Activated naive CD4-positive, alpha-beta T cell treated with anti-CD3 and anti-CD28 coated beads, Interleukin-2, amount 50 U/mL, for 72 hours (primary cell): Measurements from ENCODE around the gene NCR1. TPM values are rescaled to one million over a fixed set of nuclear protein-coding genes. Genes with fewer than 3 reads are reported as not detected.
A peak's percentile ranks its signal among the peaks of the same experiment; 100 is the strongest.
"Not testable (repeated sequence)": the region's sequence is repeated elsewhere in the genome, so short reads cannot be mapped to it uniquely, and the experiment has no call there.

Experiments
- ATAC-seq, 2 donors: fragments of 150-1000 bp; cut with Tn5 transposase; 2 replicates each; pipeline ENCODE4 v1.10.0; 2021; ENCODE audit warnings: mild to moderate bottlenecking in 2 of 2, moderate library complexity in 2 of 2
- DNase-seq, 2 donors: peaks; one replicate each; pipeline ENCODE4 v3.0.0; 2021 to 2022; ENCODE audit warnings: low spot score in 2 of 2
- H3K27ac Mint-ChIP-seq, 2 donors: one replicate each; pipeline ENCODE4 v1.8.0; 2022; ENCODE audit warnings: mild to moderate bottlenecking in 2 of 2, mixed read lengths in 2 of 2
- H3K36me3 Mint-ChIP-seq, 2 donors: one replicate each; pipeline ENCODE4 v1.8.0; 2022; ENCODE audit warnings: mixed read lengths in 2 of 2
- H3K9me3 Mint-ChIP-seq, 2 donors: one replicate each; pipeline ENCODE4 v1.8.0; 2022; ENCODE audit warnings: mixed read lengths in 2 of 2
- total RNA-seq, 2 donors: library from RNA; stranded (reverse); gene quantifications; one replicate each; pipeline ENCODE4 v1.2.3, GENCODE V29; 2022

Gene NCR1
- total RNA-seq, 2 donors from 2014 or later = 0.61 to 0.89 TPM

DNA sequence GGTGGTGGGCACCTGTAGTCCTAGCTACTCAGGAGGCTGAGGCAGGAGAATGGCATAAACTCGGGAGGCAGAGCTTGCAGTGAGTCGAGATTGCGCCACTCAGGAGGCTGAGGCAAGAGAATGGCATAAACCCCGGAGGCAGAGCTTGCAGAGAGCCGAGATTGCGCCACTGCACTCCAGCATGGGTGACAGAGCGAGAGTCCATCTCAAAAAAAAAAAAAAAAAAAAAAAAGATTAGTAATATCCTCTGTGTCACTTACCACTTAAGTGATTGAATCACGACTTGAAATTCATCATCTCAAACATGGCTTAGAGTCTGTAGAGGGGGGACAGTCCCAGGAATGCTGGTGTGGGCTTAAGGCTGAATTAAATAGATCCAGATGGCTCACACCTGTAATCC lies 4.8 kb upstream of the NCR1 start:
- H3K36me3 Mint-ChIP-seq, H3K27ac Mint-ChIP-seq, H3K9me3 Mint-ChIP-seq, DNase-seq, ATAC-seq: not testable (repeated sequence)

DNA sequence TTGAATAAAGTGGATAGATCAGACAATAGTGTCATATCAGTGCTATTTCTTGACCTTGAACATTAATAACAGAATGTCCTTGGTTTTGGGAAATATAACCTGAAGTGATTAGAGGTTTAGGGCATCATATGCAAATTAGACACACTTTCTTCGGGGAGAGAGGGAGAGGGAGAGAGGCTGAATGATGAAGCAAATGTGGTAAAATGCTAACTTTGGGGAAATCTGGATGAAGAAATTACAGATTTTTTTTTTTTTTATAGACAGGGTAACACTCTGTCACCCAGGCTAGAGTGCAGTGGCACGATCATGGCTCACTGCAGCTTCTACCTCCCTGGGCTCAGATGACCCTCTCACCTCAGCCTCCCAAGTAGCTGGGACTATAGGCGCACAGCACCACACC lies 3.9 kb upstream of the NCR1 start:
- DNase-seq (no peak), ATAC-seq (no peak)
- no peaks in the 10 kb centered on the region for H3K9me3 Mint-ChIP-seq
- no peaks in the 10 kb centered on the region for H3K36me3 Mint-ChIP-seq
- no peak overlapping the region for H3K27ac Mint-ChIP-seq

DNA sequence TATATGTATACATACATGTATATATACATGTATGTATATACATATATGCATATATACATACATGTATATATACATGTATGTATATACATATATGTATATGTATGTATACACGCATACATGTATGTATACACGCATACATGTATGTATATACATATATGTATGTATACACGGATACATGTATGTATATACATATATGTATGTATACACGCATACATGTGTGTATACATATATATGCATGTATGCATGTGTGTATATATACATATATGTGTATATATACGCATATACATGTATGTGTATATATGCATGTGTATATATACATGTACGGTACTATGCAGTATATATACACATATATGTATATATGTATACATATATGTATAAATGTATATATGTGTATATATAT lies 2.6 kb upstream of the NCR1 start:
- no peak for ATAC-seq
- Mint-ChIP-seq H3K9me3 (no peaks in the 10 kb centered on the region), H3K27ac (no peak overlapping the region), H3K36me3 (no peaks in the 10 kb centered on the region)
- DNase-seq = no peak

DNA sequence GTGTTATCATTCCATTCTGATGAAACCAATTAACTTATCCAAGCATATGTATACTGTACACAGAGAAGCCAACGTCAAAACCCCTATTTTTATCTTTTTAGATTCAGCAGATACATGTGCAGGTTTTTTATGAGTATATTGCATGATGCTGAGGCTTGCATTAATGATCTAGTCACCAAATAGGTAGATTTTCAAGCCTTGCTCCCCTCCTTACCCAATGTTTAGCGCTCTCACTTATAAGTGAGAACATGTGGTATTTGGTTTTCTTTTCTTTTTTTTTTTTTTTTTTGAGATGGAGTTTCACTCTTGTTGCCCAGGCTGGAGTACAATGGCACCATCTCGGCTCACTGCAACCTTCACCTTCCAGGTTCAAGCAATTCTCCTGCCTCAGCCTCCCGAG lies 1.7 kb upstream of the NCR1 start:
- H3K36me3 Mint-ChIP-seq, ATAC-seq: not testable (repeated sequence)

DNA sequence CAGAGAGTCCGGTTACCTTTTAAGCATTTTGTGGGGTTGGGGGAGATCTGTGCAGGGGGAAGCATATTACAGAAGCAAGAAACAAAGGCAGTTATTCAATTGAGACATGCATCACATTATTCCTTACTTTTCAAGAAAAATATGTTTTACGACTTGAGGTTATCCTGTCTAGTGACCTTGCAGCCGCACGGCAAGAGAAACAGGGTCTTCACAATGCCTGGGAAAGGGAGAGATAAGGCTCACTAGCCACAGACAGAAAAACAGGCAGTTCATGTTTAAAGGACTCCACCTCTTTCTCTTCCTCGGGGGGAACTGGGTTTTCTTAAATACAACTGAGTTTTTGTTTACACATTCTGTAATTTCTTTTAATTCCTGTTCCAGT lies 536 bp upstream of the NCR1 start:
- peak overlapping the region in 1 of 2 donors; percentile 44 for H3K27ac Mint-ChIP-seq
- peaks cover 0 to 1% of the 10 kb centered on the region in 2 donors for H3K9me3 Mint-ChIP-seq
- ATAC-seq (no peak), DNase-seq (no peak)
- no peaks in the 10 kb centered on the region for H3K36me3 Mint-ChIP-seq

More for the DNA sequence above, 1.7 kb upstream of the NCR1 start:
- H3K27ac Mint-ChIP-seq, DNase-seq, H3K9me3 Mint-ChIP-seq: not testable (repeated sequence)

DNA sequence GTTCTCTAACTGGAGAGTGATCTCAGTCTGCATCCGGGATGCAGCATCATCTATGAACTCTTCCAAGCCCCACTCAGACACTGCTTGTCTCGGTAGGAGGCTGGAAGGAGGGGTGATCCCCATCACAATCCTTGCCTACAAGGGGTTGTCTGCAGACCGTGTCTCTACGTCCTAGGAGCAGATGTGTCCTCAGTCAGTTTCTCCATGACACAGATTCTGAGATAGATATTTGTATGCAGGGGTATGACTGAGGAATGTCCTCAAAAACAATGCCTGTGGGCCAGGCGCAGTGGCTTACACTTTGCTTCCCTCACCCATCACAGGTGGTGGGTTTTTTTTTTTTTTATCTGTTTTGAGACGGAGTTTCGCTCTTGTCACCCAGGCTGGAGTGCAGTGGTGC lies 871 bp downstream of the NCR1 start:
- H3K9me3 Mint-ChIP-seq = peaks cover 0 to 6% of the 10 kb centered on the region in 2 donors
- DNase-seq = no peak
- no peaks in the 10 kb centered on the region for H3K36me3 Mint-ChIP-seq
- H3K27ac Mint-ChIP-seq = no peak overlapping the region
- no peak for ATAC-seq

DNA sequence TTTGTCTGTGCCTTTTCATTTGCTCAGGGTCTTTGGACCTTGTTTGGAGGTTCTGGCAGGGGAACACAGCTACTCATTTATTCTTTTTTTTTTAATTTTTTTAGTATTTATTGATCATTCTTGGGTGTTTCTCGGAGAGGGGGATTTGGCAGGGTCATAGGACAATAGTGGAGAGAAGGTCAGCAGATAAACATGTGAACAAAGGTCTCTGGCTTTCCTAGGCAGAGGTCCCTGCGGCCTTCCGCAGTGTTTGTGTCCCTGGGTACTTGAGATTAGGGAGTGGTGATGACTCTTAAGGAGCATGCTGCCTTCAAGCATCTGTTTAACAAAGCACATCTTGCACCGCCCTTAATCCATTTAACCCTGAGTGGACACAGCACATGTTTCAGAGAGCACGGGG lies 2.0 kb downstream of the NCR1 start:
- H3K36me3 Mint-ChIP-seq, H3K27ac Mint-ChIP-seq, H3K9me3 Mint-ChIP-seq, DNase-seq, ATAC-seq: not testable (repeated sequence)

DNA sequence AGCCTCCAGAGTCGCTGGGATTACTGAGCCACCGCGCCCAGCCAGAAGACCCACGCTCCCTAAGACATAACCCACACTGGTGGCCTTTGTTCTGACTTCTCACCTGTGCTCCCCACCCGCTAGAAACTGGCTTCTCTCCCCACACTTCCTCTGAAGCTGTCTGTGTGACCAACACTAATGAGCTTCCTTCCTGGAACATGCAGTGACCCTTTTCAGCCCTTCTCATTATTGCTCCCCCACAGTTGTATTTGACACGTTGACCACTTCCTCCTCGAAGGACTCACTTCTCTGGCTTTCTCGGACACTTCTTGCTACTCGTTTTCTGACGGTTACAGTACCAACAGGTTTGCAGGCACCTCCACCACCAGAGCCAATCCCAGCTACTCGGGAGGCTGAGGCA lies 10.9 kb downstream of the NCR1 start:
- Mint-ChIP-seq H3K27ac (peak overlapping the region in 1 of 2 donors; percentile 27), H3K9me3 (no peaks in the 10 kb centered on the region), H3K36me3 (no peaks in the 10 kb centered on the region)
- no peak for DNase-seq
- no peak for ATAC-seq

DNA sequence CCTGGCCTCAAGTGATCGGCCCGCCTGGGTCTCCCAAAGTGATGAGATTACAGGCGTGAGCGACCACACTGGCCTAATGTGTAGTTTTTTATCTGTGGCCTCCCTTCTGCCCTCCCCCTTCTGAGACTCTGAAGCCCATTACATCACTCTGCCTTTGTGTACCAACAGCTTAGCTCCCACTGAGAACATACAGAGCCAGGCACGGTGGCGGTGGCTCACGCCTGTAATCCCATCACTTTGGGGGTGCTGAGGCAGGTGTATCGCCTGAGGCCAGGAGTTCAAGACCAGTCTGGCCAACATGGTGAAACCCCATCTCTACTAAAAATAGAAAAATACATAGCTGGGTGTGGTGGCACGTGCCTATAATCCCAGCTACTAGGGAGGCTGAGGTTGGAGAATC lies 12.6 kb downstream of the NCR1 start:
- Mint-ChIP-seq H3K9me3 (no peaks in the 10 kb centered on the region), H3K36me3 (no peaks in the 10 kb centered on the region), H3K27ac (no peak overlapping the region)
- ATAC-seq = no peak
- no peak for DNase-seq

DNA sequence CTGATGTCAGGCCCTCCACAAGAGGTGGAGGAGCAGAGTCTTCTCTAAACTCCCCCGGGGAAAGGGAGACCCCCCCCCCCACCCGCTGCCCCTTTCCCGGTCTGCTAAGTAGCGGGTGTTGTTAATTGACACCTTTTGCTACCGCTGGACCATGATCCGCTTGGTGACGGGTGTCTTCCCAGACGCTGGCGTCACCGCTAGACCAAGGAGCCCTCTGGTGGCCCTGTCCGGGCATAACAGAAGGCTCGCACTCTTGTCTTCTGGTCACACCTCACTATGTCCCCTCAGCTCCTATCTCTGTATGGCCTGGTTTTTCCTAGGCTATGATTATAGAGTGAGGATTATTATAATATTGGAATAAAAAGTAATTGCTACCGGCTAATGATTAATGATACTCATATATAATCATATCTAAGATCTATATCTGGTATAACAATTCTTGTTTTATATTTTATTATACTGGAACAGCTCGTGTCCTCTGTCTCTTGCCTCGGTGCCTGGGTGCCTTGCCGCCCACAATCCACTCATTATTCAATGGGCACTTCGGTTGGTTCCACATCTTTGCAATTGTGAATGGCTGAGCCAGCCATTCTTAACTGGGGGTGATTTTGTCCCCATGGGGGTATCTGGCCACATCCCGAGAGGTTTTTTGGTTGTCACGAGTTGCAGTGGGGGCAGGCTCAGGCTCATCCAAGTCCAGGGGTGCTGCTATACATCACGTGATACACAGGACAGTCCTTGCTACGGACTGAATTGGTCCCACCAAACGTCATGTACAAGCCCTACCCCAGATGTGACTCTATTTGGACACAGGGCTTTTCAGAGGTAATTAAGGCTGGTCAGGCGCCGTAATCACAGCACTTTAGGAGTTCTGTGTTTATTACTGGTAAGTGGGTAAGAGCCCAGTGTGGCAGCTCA lies 14.0 kb downstream of the NCR1 start:
- H3K36me3 Mint-ChIP-seq, H3K9me3 Mint-ChIP-seq, H3K27ac Mint-ChIP-seq, ATAC-seq, DNase-seq: not testable (repeated sequence)

DNA sequence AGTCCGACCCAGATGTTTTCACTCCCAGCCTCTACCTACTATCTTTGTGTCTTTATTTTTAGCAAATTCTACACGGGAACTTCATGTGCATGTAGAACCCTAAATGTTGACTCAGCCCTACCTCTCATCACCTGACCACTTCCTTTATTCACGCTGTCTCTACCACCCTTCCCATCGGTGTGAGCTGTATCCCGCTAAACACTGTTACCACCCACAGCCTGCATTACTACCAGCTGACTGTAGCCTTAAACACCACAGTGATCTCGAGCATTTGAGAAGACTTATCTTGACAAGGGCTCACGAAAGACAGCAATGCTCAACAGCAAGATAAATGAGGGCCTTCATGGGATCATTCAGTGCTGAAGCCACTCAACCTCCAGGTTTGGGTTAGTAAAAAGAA lies 15.1 kb downstream of the NCR1 start:
- Mint-ChIP-seq H3K9me3 (peaks cover 4 to 5% of the 10 kb centered on the region in 2 donors), H3K27ac (no peak overlapping the region), H3K36me3 (peaks cover 6% of the 10 kb centered on the region in 2 donors)
- ATAC-seq = no peak
- DNase-seq = no peak

DNA sequence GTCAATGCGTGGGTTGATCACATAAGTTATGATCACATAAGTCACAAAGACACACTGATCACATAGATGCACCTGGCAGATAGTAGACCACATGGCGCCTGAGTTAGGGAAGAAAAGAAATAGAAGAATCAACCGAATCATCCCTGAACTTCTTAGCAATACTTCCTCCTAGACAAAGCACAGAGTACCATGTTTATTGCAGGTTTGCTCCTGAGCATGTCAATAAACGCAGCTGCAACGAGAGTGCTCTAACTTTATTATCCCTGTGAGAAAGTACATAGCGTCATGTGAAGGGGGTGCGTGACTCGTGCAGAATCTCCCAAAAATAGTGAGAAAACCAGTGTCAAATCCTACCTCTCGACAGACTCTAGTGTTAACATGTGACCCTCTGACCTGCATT lies 17.3 kb downstream of the NCR1 start:
- no peak for DNase-seq
- Mint-ChIP-seq H3K36me3 (peaks cover 6 to 14% of the 10 kb centered on the region in 2 donors), H3K27ac (no peak overlapping the region), H3K9me3 (peaks cover 6 to 8% of the 10 kb centered on the region in 2 donors)
- no peak for ATAC-seq

DNA sequence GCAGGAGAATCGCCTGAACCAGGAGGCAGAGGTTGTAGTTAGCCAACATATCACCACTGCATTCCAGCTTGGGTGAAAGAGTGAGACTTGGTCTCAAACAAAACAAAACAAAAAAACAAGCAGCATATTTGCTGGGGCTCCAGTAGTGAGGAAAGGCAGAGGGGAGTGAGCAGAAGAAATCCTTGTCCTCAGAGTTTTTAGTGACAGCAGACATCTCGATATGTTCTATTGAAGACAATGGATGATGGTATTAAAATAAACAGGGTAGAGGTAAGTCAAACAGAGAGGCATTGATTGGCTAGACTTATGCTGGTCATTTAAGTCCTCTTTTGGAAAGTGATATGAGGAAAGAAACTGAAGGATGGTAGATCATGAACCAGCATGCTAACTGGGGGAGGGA lies 22.4 kb downstream of the NCR1 start:
- H3K36me3 Mint-ChIP-seq = peaks cover 13 to 25% of the 10 kb centered on the region in 2 donors
- ATAC-seq = no peak
- no peak for DNase-seq
- no peak overlapping the region for H3K27ac Mint-ChIP-seq
- peaks cover 14 to 17% of the 10 kb centered on the region in 2 donors for H3K9me3 Mint-ChIP-seq

DNA sequence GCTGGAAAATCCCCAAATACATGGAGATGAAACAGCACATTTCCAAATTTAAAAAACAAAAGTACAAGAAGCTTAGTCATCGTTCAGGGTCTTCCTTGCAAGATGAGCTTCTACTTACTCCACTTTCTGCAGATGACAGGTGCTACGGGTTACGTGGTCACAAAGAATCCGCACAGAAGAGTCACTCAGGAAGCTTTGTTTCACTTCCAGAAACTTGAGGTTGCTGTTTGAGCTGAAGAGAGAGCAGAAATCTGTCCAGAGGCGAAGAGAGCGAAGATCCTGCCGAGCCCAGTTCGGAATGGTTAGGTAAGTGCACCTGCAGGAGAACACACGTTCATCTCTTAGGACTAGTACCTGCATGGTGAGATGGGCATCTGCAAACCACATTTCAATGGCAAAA lies 32.0 kb downstream of the NCR1 start:
- Mint-ChIP-seq H3K27ac (no peak overlapping the region), H3K36me3 (no peaks in the 10 kb centered on the region), H3K9me3 (no peaks in the 10 kb centered on the region)
- peak in 1 of 2 donors; percentile 7 for DNase-seq
- peak; percentile 53 to 97 for ATAC-seq

DNA sequence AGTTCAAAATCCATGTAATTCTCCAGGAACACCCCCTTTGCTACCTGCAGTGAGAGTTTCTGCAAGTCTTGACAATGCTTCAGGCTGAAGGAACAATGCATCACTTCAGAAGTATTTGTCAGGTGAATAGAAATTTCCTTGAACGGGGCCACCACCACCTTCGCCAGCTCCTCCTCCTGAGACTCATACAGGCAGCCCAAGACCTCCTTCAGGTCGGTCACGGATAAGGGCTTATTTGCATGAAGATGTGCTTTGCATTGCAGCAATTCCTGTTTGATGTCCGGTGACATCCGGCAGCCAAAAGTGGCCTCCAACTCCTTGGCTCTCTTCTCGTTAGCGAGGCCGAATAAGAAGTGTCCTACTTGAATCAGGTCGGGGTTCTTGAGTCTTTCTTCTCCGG lies 33.0 kb downstream of the NCR1 start:
- DNase-seq = no peak
- H3K27ac Mint-ChIP-seq = no peak overlapping the region
- no peaks in the 10 kb centered on the region for H3K9me3 Mint-ChIP-seq
- no peaks in the 10 kb centered on the region for H3K36me3 Mint-ChIP-seq
- ATAC-seq = no peak

DNA sequence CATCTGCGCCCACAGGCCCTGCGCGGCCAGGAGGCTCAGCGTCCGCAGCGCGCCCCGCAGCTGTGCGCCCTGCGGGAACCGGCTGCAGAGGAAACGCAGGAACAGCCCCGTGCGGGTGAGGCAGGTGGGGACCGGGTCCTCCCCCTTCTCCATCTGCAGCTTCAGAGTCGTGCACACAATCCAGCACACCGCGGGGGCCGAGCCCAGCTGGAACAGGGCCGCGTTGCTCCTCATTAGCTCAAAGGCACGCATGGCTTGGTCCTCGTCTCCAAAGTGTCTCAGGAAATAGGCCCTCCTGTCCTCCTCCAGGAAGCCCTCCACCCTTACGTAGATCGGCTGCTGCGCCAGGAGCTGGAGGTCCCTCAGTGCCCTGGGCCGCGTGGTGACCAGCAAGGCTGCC lies 33.6 kb downstream of the NCR1 start:
- not testable (repeated sequence) for H3K36me3 Mint-ChIP-seq, ATAC-seq, H3K9me3 Mint-ChIP-seq, H3K27ac Mint-ChIP-seq, DNase-seq

DNA sequence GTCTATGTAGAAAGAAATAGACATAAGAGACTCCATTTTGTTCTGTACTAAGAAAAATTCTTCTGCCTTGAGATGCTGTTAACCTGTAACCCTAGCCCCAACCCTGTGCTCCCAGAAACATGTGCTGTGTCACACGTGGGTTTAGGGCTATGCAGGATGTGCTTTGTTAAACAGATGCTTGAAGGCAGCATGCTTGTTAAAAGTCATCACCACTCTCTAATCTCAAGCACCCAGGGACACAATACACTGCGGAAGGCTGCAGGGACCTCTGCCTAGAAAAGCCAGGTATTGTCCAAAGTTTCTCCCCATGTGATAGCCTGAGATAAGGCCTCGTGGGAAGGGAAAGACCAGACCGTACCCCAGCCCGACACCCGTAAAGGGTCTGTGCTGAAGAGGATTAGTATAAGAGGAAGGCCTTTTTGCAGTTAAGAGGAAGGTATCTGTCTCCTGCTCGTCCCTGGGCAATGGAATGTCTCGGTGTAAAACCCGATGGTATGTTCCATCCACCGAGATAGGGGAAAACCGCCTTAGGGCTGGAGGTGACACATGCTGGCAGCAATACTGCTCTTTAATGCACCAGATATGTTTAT lies 37.9 kb downstream of the NCR1 start:
- DNase-seq, H3K9me3 Mint-ChIP-seq, ATAC-seq, H3K27ac Mint-ChIP-seq, H3K36me3 Mint-ChIP-seq: not testable (repeated sequence)

DNA sequence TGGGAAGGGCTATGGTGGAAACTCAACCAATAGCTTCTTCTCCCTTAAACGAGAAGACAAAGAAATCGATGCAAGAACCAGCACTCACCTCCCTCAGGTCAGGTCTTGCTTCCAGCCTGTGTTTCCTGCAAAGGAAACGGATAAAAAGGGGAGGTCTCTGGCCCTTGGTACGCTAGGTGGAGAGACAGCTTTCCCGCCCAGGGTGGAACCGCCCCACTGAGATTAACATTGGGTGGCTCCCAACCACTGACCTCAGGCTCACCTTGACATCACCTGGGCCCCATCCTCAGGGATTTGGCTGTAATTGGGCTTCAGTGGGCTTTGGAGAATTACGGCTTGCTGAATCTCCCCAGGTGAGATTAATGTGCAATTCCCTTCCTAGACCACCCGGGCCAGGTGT lies 41.4 kb downstream of the NCR1 start, which contains the start of gene NLRP7:
NLRP7 (minus strand) TSS at position 150 of the 400 bp plus-strand sequence.
- H3K36me3 Mint-ChIP-seq = no peaks in the 10 kb centered on the region
- DNase-seq = no peak
- H3K9me3 Mint-ChIP-seq = no peaks in the 10 kb centered on the region
- no peak for ATAC-seq
- H3K27ac Mint-ChIP-seq = no peak within 1 kb of the TSS
